ENCODE results near the gene MCL1. TPM values are rescaled to one million over a fixed set of nuclear protein-coding genes. Genes with fewer than 3 reads are reported as not detected.

MCL1 gene
- total RNA-seq, 1 donor from 2014 or later, result 394 TPM

DNA sequence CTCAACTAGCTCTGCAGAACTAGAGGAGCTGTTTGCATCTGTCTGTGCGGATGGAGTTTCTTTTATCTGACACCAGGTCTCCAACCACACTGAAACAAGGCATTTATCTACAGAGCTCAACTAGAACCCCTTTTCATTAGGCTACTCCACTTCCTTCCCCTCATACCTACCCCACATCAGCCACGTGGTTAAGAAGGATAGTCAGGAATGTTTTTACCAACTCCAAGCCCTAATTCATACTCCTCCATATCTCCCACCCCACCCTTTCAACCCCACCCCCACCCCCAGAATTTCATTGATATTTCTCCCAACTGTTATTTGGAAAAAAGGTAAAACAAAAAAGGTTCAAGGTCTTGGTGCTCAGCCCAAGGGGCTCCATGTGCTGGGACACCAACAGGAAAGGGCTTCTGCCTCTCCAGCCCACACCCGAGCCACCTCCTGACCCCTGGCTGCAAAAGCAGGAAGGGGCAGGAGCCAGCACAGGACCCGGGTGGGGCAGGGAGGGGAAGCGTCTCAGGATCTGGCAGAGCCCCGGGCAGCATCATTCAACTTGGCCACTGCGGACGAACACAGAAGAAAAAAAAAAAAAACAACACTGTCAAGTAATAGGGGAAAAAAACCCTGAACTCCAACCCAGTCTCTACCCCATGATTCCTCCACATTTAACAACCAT, 43.0 kb upstream of the MCL1 start:
- TF ChIP-seq, protein P1, sequence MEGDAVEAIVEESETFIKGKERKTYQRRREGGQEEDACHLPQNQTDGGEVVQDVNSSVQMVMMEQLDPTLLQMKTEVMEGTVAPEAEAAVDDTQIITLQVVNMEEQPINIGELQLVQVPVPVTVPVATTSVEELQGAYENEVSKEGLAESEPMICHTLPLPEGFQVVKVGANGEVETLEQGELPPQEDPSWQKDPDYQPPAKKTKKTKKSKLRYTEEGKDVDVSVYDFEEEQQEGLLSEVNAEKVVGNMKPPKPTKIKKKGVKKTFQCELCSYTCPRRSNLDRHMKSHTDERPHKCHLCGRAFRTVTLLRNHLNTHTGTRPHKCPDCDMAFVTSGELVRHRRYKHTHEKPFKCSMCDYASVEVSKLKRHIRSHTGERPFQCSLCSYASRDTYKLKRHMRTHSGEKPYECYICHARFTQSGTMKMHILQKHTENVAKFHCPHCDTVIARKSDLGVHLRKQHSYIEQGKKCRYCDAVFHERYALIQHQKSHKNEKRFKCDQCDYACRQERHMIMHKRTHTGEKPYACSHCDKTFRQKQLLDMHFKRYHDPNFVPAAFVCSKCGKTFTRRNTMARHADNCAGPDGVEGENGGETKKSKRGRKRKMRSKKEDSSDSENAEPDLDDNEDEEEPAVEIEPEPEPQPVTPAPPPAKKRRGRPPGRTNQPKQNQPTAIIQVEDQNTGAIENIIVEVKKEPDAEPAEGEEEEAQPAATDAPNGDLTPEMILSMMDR (IDR thresholded peaks at IDR 0.05), result no peak
- Histone ChIP-seq H3K4me1 (peaks cover 10 to 31% of the 10 kb centered on the region in 2 donors), H3K27ac (peak overlapping the region; percentile 71 to 74), H3K4me3 (no peak overlapping the region), H3K9me3 (no peaks in the 10 kb centered on the region), H3K27me3 (no peaks in the 10 kb centered on the region), H3K36me3 (peaks cover 42 to 61% of the 10 kb centered on the region in 2 donors)
- intact Hi-C loops (cut with DNase I), result no loop called here
- DNase-seq (ENCODE audit: low spot score in 2 of 2), result peak in 1 of 2 donors; percentile 72

DNA sequence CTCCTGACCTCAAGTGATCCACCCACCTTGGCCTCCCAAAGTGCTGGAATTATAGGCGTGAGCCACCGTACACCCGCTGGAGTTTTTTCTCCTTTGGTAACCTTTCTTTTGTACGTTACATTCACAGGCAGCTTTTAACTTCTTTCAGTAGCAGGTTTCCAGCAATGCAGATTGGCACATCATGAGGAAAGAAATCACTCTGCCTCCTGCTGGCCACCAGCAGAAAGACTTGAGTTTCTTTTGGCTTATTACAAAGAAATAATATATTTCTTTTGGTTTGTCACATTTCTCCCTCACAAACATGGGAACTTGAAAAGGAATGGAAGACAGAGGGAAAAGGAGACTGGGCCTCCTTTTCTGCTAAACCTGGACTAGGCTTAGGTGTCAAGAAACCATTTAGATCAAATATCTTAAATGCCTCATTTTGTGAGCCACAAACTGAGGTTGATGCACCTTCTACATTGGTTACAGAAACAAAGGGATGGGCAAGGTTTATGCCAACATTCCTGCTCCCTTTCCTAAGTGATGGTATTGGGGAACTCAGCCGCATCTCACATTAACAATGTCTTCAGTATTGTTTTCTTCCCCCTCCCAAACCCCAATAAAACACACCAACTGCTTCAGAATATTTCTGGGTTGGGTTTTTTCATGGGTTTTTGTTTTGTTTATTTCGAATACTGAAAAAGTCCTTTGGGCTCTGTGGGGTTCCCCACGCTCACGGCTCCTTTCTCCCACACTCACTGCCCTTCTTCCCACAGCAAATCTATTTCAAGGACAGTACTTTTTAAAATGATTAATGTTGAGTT, 42.3 kb upstream of the MCL1 start:
- H3K9me3 ChIP-seq, result no peaks in the 10 kb centered on the region
- no peaks in the 10 kb centered on the region for H3K27me3 ChIP-seq
- intact Hi-C loops (cut with DNase I), result loop anchor here (1.0 to 2.0 kb wide), 2 partner anchors 43 to 61 kb away; partner anchors contain the start of gene MCL1
- H3K27ac ChIP-seq, result peak overlapping the region; percentile 71 to 74
- H3K4me3 ChIP-seq, result no peak overlapping the region
- TF ChIP-seq, protein P1 (IDR thresholded peaks at IDR 0.05), result peak; percentile 72 to 74 (median 72)
- H3K36me3 ChIP-seq, result peaks cover 35 to 60% of the 10 kb centered on the region in 2 donors
- peak in 1 of 2 donors; percentile 84 for DNase-seq (ENCODE audit: low spot score in 2 of 2)
- peaks cover 10 to 31% of the 10 kb centered on the region in 2 donors for H3K4me1 ChIP-seq

DNA sequence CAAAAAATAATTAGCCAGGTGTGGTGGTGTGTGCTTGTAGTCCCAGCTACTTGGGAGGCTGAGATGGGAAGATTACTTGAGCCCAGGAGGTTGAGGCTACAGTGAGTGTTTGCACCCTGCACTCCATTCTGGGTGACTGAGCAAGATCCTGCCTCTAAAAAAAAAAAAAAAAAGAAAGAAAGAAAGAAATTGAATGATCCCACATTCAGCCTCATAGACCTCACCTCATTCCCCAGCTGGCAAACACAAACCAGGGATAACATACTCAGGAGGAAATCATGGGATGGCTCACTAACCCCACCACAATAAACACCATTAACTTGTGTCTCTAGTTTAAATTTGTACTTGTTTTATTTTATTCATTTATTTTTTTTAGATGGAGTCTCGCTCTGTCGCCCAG, 41.5 kb upstream of the MCL1 start:
- TF ChIP-seq, protein P1 (IDR thresholded peaks at IDR 0.05), result no peak
- H3K4me1 ChIP-seq, result peaks cover 10 to 31% of the 10 kb centered on the region in 2 donors
- intact Hi-C loops (cut with DNase I), result loop anchor here (1.0 to 2.0 kb wide), 2 partner anchors 42 to 61 kb away; partner anchors contain the start of gene MCL1
- peak overlapping the region; percentile 71 to 74 for H3K27ac ChIP-seq
- H3K27me3 ChIP-seq, result no peaks in the 10 kb centered on the region
- DNase-seq (ENCODE audit: low spot score in 2 of 2), result no peak
- no peaks in the 10 kb centered on the region for H3K9me3 ChIP-seq
- H3K4me3 ChIP-seq, result no peak overlapping the region
- peaks cover 34 to 61% of the 10 kb centered on the region in 2 donors for H3K36me3 ChIP-seq

DNA sequence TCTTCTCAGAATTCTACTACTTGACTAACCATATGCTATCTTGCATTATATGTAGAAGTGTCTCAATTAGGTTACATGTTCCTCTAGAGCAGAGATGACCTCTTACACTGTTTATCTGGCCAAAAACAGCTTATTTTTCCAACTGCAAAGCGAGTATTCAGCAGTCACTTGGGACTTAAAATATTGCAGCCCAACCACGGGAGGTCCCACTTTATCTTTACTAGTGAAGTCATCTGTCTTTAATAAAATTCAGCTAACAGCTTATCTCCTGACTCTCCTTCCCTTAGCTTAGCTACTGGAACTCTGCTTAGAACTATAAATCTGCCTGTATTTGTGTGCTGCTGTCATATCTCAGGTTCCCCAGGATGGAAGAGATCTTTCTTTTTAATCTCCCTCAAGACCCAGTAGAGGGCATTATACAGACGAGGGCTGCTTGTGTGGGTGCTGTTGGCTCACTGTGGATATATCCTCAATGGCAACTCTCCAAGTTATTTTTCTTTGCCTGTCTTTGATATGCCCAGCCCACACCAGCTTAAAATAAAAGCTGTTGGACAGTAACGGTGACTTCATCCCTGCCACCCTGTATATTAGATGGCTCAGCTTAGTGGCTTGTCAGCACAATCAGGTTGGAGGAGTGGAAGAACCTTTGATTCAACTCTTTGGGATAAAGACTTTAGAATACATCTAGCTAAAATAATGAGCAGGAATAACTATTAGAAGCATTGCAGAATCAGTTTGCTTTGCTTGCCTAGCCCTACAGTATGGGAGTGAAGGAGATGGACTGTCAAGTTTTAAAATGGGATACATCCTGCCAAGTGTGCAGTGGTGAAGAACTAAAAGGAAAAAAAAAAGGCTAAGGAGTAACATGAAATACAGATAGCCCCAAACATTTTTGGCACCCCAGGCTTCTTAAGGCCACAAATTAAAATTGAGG, 40.4 kb upstream of the MCL1 start:
- Histone ChIP-seq H3K36me3 (peaks cover 25 to 50% of the 10 kb centered on the region in 2 donors), H3K9me3 (no peaks in the 10 kb centered on the region), H3K27ac (peak overlapping the region; percentile 39 to 74), H3K4me1 (peaks cover 10 to 31% of the 10 kb centered on the region in 2 donors), H3K4me3 (no peak overlapping the region), H3K27me3 (no peaks in the 10 kb centered on the region)
- intact Hi-C loops (cut with DNase I), result loop anchor here (2.0 kb wide), 1 partner anchor 41 kb away; the partner anchor contains the start of gene MCL1
- no peak for DNase-seq (ENCODE audit: low spot score in 2 of 2)
- TF ChIP-seq, protein P1 (IDR thresholded peaks at IDR 0.05), result peak in 2 of 3 experiments; percentile 15 to 25

All from ascending aorta (tissue), 2 donors.